K562 (cell line): ENCODE results near the gene KNL1. TPM values are rescaled to one million over a fixed set of nuclear protein-coding genes. Genes with fewer than 3 reads are reported as not detected.

Source experiments
- ATAC-seq: fragments of 200-7000 bp; cut with Tn5 transposase; 3 replicates; pipeline ENCODE4 v1.9.1; 2020; ENCODE audit warnings: moderate library complexity
- BruUV-seq: library from RNA; stranded (reverse); fragments of 400-500 nt; replicated peaks from 2 replicates; lab custom pipeline; 2021; lab: Mats Ljungman, UMichigan
- CTCF ChIA-PET: fragments of 300-600 bp; formaldehyde crosslinking; extraction: SDS; loops from one replicate; lab custom pipeline; 2021; ENCODE audit warnings: low intra/inter-chr PET ratio; lab: Yijun Ruan, JAX
- POLR2A ChIA-PET: fragments of 300-600, 350-650 bp; sonication (Branson Sonifier 250); formaldehyde crosslinking; extraction: SDS; loops from one replicate; lab custom pipeline; 2021; ENCODE audit warnings: antibody characterized with exemption, inconsistent platforms; lab: Yijun Ruan, JAX
- DNase-seq, 4 experiments: peaks; one replicate each; pipeline versions ENCODE4 v3.0.0 to v3.0.0-alpha.2; 2011 to 2018; ENCODE audit warnings: low spot score in 3 of 4, mixed read lengths in 3 of 4; ENCODE audit errors: extremely low read depth in 1 of 4
- FAIRE-seq: peaks from 2 replicates; lab custom pipeline; 2011; peaks lifted over from hg19 to GRCh38; lab: Jason Lieb, UNC
- H2AFZ ChIP-seq: 2 replicates; pipeline ENCODE4 v1.6.0; 2011; ENCODE audit warnings: low read depth, low read length, control low read depth, inconsistent platforms
- H3K27ac ChIP-seq: fragments of 200-600 bp; 3 replicates; pipeline ENCODE4 v1.8.0; 2011; ENCODE audit warnings: low read depth, mild to moderate bottlenecking, control low read depth, inconsistent platforms, low read length, moderate library complexity, mixed read lengths; ENCODE audit errors: extremely low read depth
- H3K27me3 ChIP-seq, 2 experiments: fragments of 300-600 bp in 1 of 2; 2 replicates in 1 of 2; 3 replicates in 1 of 2; pipeline versions ENCODE4 v1.6.0 to v1.8.0; 2011; ENCODE audit warnings: inconsistent platforms in 2 of 2, low read length in 2 of 2, mild to moderate bottlenecking in 1 of 2, mixed read lengths in 1 of 2, moderate library complexity in 1 of 2; ENCODE audit not compliant: control insufficient read depth in 2 of 2, insufficient read depth in 2 of 2
- H3K36me3 ChIP-seq: fragments of 300-600 bp; 3 replicates; pipeline ENCODE4 v1.8.0; 2011; ENCODE audit warnings: mild to moderate bottlenecking, low read length, inconsistent platforms; ENCODE audit not compliant: control insufficient read depth, insufficient read depth
- H3K4me1 ChIP-seq, 2 experiments: fragments of 200-600 bp in 1 of 2; replicated peaks in 1 of 2; 2 replicates in 1 of 2; 3 replicates in 1 of 2; pipeline versions ENCODE4 v1.5.1 to v1.8.0; 2011; ENCODE audit warnings: inconsistent platforms in 2 of 2, low read length in 2 of 2, mild to moderate bottlenecking in 1 of 2, mixed read lengths in 1 of 2, moderate library complexity in 1 of 2; ENCODE audit not compliant: control insufficient read depth in 2 of 2, insufficient read depth in 2 of 2
- H3K4me2 ChIP-seq: 2 replicates; pipeline ENCODE4 v1.6.1; 2011; ENCODE audit warnings: low read length, control low read depth, inconsistent platforms, mixed read lengths; ENCODE audit not compliant: insufficient read depth
- H3K4me3 ChIP-seq: fragments of 200-600 bp; sonication (generic), shearing (Covaris generic); 2 replicates; pipeline ENCODE4 v1.5.1; 2016; ENCODE audit warnings: control low read depth, inconsistent platforms
- H3K79me2 ChIP-seq: fragments of 200-600 bp; 3 replicates; pipeline ENCODE4 v1.8.0; 2011; ENCODE audit warnings: low read length, inconsistent platforms; ENCODE audit not compliant: control insufficient read depth, insufficient read depth
- H3K9ac ChIP-seq, 2 experiments: 2 replicates each; pipeline versions ENCODE4 v1.6.0 to v1.6.1; 2011; ENCODE audit warnings: low read depth in 2 of 2, low read length in 2 of 2, control low read depth in 1 of 2, inconsistent platforms in 1 of 2, mild to moderate bottlenecking in 1 of 2, mixed read lengths in 1 of 2; ENCODE audit not compliant: insufficient read depth in 1 of 2
- H3K9me1 ChIP-seq: one replicate; pipeline ENCODE4 v1.6.0; 2011; ENCODE audit warnings: inconsistent platforms, mild to moderate bottlenecking, low read length, moderate library complexity; ENCODE audit not compliant: control insufficient read depth, insufficient read depth
- H3K9me3 ChIP-seq: replicated peaks from 2 replicates; pipeline ENCODE4 v1.5.1; 2011; ENCODE audit warnings: low read depth, low read length, inconsistent platforms; ENCODE audit not compliant: control insufficient read depth, insufficient read depth
- H4K20me1 ChIP-seq: replicated peaks from 2 replicates; pipeline ENCODE4 v1.6.1; 2011; ENCODE audit warnings: low read length, inconsistent platforms, mixed read lengths; ENCODE audit not compliant: control insufficient read depth, insufficient read depth
- CUX1 ChIP-seq: fragments of 200-800 bp; sonication (Bioruptor generic); IDR thresholded peaks from 2 replicates; pipeline ENCODE4 v1.6.1; 2016; ENCODE audit warnings: missing genetic modification characterization, missing compliant biosample characterization
- NBN ChIP-seq: fragments of 450-650 bp; IDR thresholded peaks from 2 replicates; pipeline ENCODE4 v1.6.1; 2016; ENCODE audit warnings: low read depth, mild to moderate bottlenecking
- SMARCA4 ChIP-seq: fragments of 450-650 bp; IDR thresholded peaks from 2 replicates; pipeline ENCODE4 v1.6.1; 2016
- TARDBP ChIP-seq: fragments of 450-650 bp; IDR thresholded peaks from 2 replicates; pipeline ENCODE4 v1.6.1; 2016
- TOE1 ChIP-seq, 2 experiments: fragments of 450-650 bp in 1 of 2; sonication (generic) in 1 of 2; formaldehyde crosslinking in 1 of 2; IDR thresholded peaks; 2 replicates each; pipeline versions ENCODE4 v1.7.1 to v1.8.0; 2016 to 2022; ENCODE audit warnings: borderline replicate concordance in 2 of 2, mild to moderate bottlenecking in 2 of 2, antibody characterized with exemption in 1 of 2, inconsistent platforms in 1 of 2, low read depth in 1 of 2, missing genetic modification reagents in 1 of 2, moderate library complexity in 1 of 2
- ZNF449 ChIP-seq: fragments of 250-450 bp; sonication (Bioruptor Pico); IDR thresholded peaks from 2 replicates; pipeline ENCODE4 v1.8.0; 2022; ENCODE audit warnings: moderate library complexity, mild to moderate bottlenecking, inconsistent platforms
- WGBS: fragments of 100-300 bp; shearing (Covaris generic); methylation state at CpG from one replicate; pipeline ENCODE4 v1.1.6; 2016; ENCODE audit warnings: low coverage, mixed read lengths; ENCODE audit not compliant: insufficient coverage; ENCODE audit errors: missing lambda C conversion rate; 5-methylcytosine and 5-hydroxymethylcytosine counted together
- in situ Hi-C: fragments of 300-500 bp; cut with MboI; formaldehyde crosslinking; loops from 4 replicates; pipeline ENCODE4 v1.15.0; 2018; ENCODE audit warnings: inconsistent platforms, mixed read lengths
- intact Hi-C: fragments of 100-400 bp; cut with micrococcal nuclease; formaldehyde crosslinking; loops from 2 replicates; pipeline ENCODE4 v1.14.2; 2022
- polyA plus RNA-seq, 8 experiments: library from polyadenylated mRNA; depleted of rRNA in 4 of 8; stranded (reverse) in 5 of 8; unstranded in 3 of 8; fragments of >200 nt; fragmentation: Nextera tagmentation in 2 of 8; fragmentation: Illumina TruSeq in 1 of 8; extraction: Ambion mirVana in 2 of 8; extraction: Trizol in 1 of 8; gene quantifications; 2 replicates each; pipeline versions ENCODE4 v1.2.1 to v1.2.3, GENCODE V29; 2011 to 2014; ENCODE audit warnings: inconsistent platforms in 1 of 8, missing spikeins in 1 of 8
- total RNA-seq, 7 experiments: library from RNA; depleted of rRNA in 6 of 7; stranded (reverse); fragments of >200 nt in 6 of 7; fragmentation: Illumina TruSeq in 2 of 7; extraction: Trizol in 2 of 7; gene quantifications; 2 replicates each; pipeline versions ENCODE4 v1.2.1 to v1.2.3, GENCODE V29; 2011 to 2021; ENCODE audit warnings: low replicate concordance in 1 of 7

KNL1 gene
- total and polyA plus RNA-seq, 9 of the 15 experiments (the other 6 are each of a cell fraction or from before 2014, with no cell fraction given) = 14.5 to 65.4 (median 34.6) TPM

GRCh38 chr15:40554161-40554525, 39.9 kb upstream of the KNL1 start:
- TF ChIP-seq ZNF449 (CRISPR knock-in tag) (no peak), TARDBP (no peak), NBN (no peak), CUX1 (CRISPR knock-in tag) (no peak), SMARCA4 (no peak), TOE1 (IDR thresholded peaks at IDR 0.05; ENCODE audit: borderline replicate concordance) (no peak), TOE1 (CRISPR knock-in tag; IDR thresholded peaks at IDR 0.05; ENCODE audit: borderline replicate concordance, low read depth) (no peak)
- no peak overlapping the region for H2AFZ ChIP-seq
- ATAC-seq = no peak
- H4K20me1 ChIP-seq = no peaks in the 10 kb centered on the region
- intact Hi-C loops (no loop called here), in situ Hi-C loops (no loop called here)
- H3K79me2 ChIP-seq = peaks cover 13% of the 10 kb centered on the region; the same call in 2 of the 3 replicates
- H3K4me1 ChIP-seq = peaks cover 20 to 38% of the 10 kb centered on the region in 2 experiments; a peak in 4 of 5 replicates
- no peaks in the 10 kb centered on the region for H3K9me3 ChIP-seq
- no peak for DNase-seq
- 69% methylated on average over 4 of the region's 4 CpGs for WGBS
- no peak for FAIRE-seq
- H3K4me3 ChIP-seq = no peak overlapping the region
- no peak overlapping the region; the same call in 1 of the 2 replicates for H3K4me2 ChIP-seq
- POLR2A ChIA-PET = interaction anchor here (0.7 to 1.1 kb wide), 2 partner anchors 11 to 107 kb away, joined by 3 to 8 read pairs; partner anchors contain the start of gene CCDC32
- peak overlapping the region in 1 of 2 experiments; percentile 21; a peak in 1 of 4 replicates for H3K9ac ChIP-seq
- H3K27me3 ChIP-seq = no peaks in the 10 kb centered on the region
- no peaks in the 10 kb centered on the region for H3K9me1 ChIP-seq
- no TSS peak for BruUV-seq
- no peak overlapping the region for H3K27ac ChIP-seq
- CTCF ChIA-PET = no interaction called here
- H3K36me3 ChIP-seq = peaks cover 69% of the 10 kb centered on the region
